WTC11 (cell line): ENCODE results near the gene STT3B. TPM values are rescaled to one million over a fixed set of nuclear protein-coding genes. Genes with fewer than 3 reads are reported as not detected.

ENCODE experiments used
- ATAC-seq: fragments of 200-7000 bp; cut with Tn5 transposase; 2 replicates; pipeline ENCODE4 v1.10.0; 2021; ENCODE audit warnings: mild to moderate bottlenecking, moderate library complexity
- CTCF ChIA-PET: fragments of 300-600 bp; sonication (Branson Sonifier 250); formaldehyde crosslinking; loops from one replicate; lab custom pipeline; 2021; ENCODE audit warnings: antibody characterized with exemption; lab: Charles Lee
- POLR2A ChIA-PET: fragments of 350-600 bp; sonication (Branson Sonifier 250); formaldehyde crosslinking; loops from one replicate; lab custom pipeline; 2021; ENCODE audit warnings: antibody characterized with exemption; lab: Charles Lee
- DNase-seq: peaks from one replicate; pipeline ENCODE4 v3.0.0; 2021; ENCODE audit warnings: low spot score
- H3K27ac Mint-ChIP-seq: 2 replicates; pipeline ENCODE4 v1.8.0; 2021; ENCODE audit warnings: mixed read lengths
- H3K27me3 Mint-ChIP-seq: 2 replicates; pipeline ENCODE4 v1.8.0; 2021; ENCODE audit warnings: low read depth, mild to moderate bottlenecking, moderate library complexity, mixed read lengths
- H3K36me3 Mint-ChIP-seq: 2 replicates; pipeline ENCODE4 v1.8.0; 2021; ENCODE audit warnings: mixed read lengths
- H3K4me1 Mint-ChIP-seq: 2 replicates; pipeline ENCODE4 v1.8.0; 2022; ENCODE audit warnings: mixed read lengths
- H3K4me3 Mint-ChIP-seq: 2 replicates; pipeline ENCODE4 v1.8.0; 2021; ENCODE audit warnings: mild to moderate bottlenecking, moderate library complexity, mixed read lengths
- H3K9me3 Mint-ChIP-seq: 2 replicates; pipeline ENCODE4 v1.8.0; 2021; ENCODE audit warnings: mixed read lengths
- ARID4B ChIP-seq: sonication (generic); formaldehyde crosslinking; IDR thresholded peaks from 2 replicates; pipeline ENCODE4 v1.8.0; 2023; ENCODE audit warnings: missing genetic modification reagents, mild to moderate bottlenecking, borderline replicate concordance
- CDX4 ChIP-seq: fragments of 250-450 bp; sonication (Bioruptor Pico); IDR thresholded peaks from 2 replicates; pipeline ENCODE4 v1.9.0; 2021; ENCODE audit warnings: moderate library complexity, mild to moderate bottlenecking, inconsistent platforms, borderline replicate concordance
- FOXK1 ChIP-seq: sonication (generic); formaldehyde crosslinking; IDR thresholded peaks from 2 replicates; pipeline ENCODE4 v1.8.0; 2022; ENCODE audit warnings: mild to moderate bottlenecking, moderate library complexity, missing genetic modification reagents
- HMGA2 ChIP-seq: fragments of 250-450 bp; sonication (Bioruptor Pico); IDR thresholded peaks from 2 replicates; pipeline ENCODE4 v1.4.0; 2021; ENCODE audit warnings: mild to moderate bottlenecking, moderate library complexity
- KAT7 ChIP-seq: sonication (generic); formaldehyde crosslinking; IDR thresholded peaks from 2 replicates; pipeline ENCODE4 v1.8.1; 2023; ENCODE audit warnings: missing genetic modification reagents, mild to moderate bottlenecking, borderline replicate concordance
- MXD4 ChIP-seq: fragments of 250-450 bp; sonication (Bioruptor Pico); IDR thresholded peaks from 2 replicates; pipeline ENCODE4 v1.8.0; 2021; ENCODE audit warnings: mild to moderate bottlenecking, moderate library complexity, borderline replicate concordance
- NFATC4 ChIP-seq: fragments of 250-450 bp; sonication (Bioruptor Pico); IDR thresholded peaks from 2 replicates; pipeline ENCODE4 v1.9.0; 2021; ENCODE audit warnings: mild to moderate bottlenecking
- PRDM15 ChIP-seq: sonication (generic); formaldehyde crosslinking; IDR thresholded peaks from 2 replicates; pipeline ENCODE4 v1.8.0; 2022; ENCODE audit warnings: missing genetic modification reagents
- SP1 ChIP-seq: sonication (generic); formaldehyde crosslinking; conservative IDR thresholded peaks from 2 replicates; pipeline ENCODE4 v1.8.1; 2022; ENCODE audit warnings: missing genetic modification reagents
- ZBTB21 ChIP-seq: sonication (generic); formaldehyde crosslinking; IDR thresholded peaks from 2 replicates; pipeline ENCODE4 v1.8.1; 2023; ENCODE audit warnings: mild to moderate bottlenecking, missing genetic modification reagents, borderline replicate concordance
- ZNF512 ChIP-seq: sonication (generic); formaldehyde crosslinking; IDR thresholded peaks from 2 replicates; pipeline ENCODE4 v1.8.1; 2022; ENCODE audit warnings: missing genetic modification reagents, borderline replicate concordance
- total RNA-seq: library from RNA; stranded (reverse); gene quantifications from 3 replicates; pipeline ENCODE4 v1.2.3, GENCODE V29; 2021
- TF ChIP-seq, protein P1 (sequence below): sonication (generic); formaldehyde crosslinking; IDR thresholded peaks from 2 replicates; pipeline ENCODE4 v1.8.1; 2023; ENCODE audit warnings: mild to moderate bottlenecking, missing genetic modification reagents
- TF ChIP-seq, protein P2 (sequence below): sonication (generic); formaldehyde crosslinking; IDR thresholded peaks from 2 replicates; pipeline ENCODE4 v1.8.1; 2022; ENCODE audit warnings: mild to moderate bottlenecking, moderate library complexity, missing genetic modification reagents

Gene STT3B
- total RNA-seq, 1 experiment from 2014 or later, result 103 TPM

- no peaks in the 10 kb centered on the region for H3K9me3 Mint-ChIP-seq
- H3K36me3 Mint-ChIP-seq, result no peaks in the 10 kb centered on the region
- H3K27me3 Mint-ChIP-seq, result no peaks in the 10 kb centered on the region
- TF ChIP-seq KAT7 (CRISPR knock-in tag) (no peak), PRDM15 (no peak), ZNF512 (CRISPR knock-in tag) (no peak), HMGA2 (CRISPR knock-in tag) (no peak), MXD4 (CRISPR knock-in tag) (no peak)
- TF ChIP-seq, protein P1, sequence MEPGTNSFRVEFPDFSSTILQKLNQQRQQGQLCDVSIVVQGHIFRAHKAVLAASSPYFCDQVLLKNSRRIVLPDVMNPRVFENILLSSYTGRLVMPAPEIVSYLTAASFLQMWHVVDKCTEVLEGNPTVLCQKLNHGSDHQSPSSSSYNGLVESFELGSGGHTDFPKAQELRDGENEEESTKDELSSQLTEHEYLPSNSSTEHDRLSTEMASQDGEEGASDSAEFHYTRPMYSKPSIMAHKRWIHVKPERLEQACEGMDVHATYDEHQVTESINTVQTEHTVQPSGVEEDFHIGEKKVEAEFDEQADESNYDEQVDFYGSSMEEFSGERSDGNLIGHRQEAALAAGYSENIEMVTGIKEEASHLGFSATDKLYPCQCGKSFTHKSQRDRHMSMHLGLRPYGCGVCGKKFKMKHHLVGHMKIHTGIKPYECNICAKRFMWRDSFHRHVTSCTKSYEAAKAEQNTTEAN (CRISPR knock-in tag), result no peak
- H3K27ac Mint-ChIP-seq, result no peak overlapping the region
- ATAC-seq (no peak), DNase-seq (no peak)
- CTCF ChIA-PET, result interaction anchor here (2.8 to 4.3 kb wide), 2 partner anchors 32 to 38 kb away, joined by 7 to 38 read pairs; no protein-coding TSS in a partner anchor
- POLR2A ChIA-PET, result no interaction called here
- no peak overlapping the region for H3K4me3 Mint-ChIP-seq
- peaks cover 13% of the 10 kb centered on the region for H3K4me1 Mint-ChIP-seq
Measured at GRCh38 chr3:31530039-31530959, 2.4 kb upstream of the STT3B start.

GRCh38 chr3:31530960-31531335 lies 1.8 kb upstream of the STT3B start:
- no peaks in the 10 kb centered on the region for H3K9me3 Mint-ChIP-seq

More at GRCh38 chr3:31530960-31531335, 1.8 kb upstream of the STT3B start:
- Mint-ChIP-seq H3K4me3 (no peak overlapping the region), H3K27ac (no peak overlapping the region), H3K27me3 (no peaks in the 10 kb centered on the region), H3K36me3 (no peaks in the 10 kb centered on the region), H3K4me1 (peaks cover 15% of the 10 kb centered on the region)
- ChIA-PET CTCF (interaction anchor here (1.4 to 4.3 kb wide), 5 partner anchors 20 to 38 kb away, joined by 3 to 38 read pairs (median 7); no protein-coding TSS in a partner anchor), POLR2A (interaction anchor here (0.6 to 0.9 kb wide), 2 partner anchors 32 to 293 kb away, joined by 3 read pairs; no protein-coding TSS in a partner anchor)
- TF ChIP-seq SP1 (CRISPR knock-in tag), result no peak
- TF ChIP-seq, protein P2, sequence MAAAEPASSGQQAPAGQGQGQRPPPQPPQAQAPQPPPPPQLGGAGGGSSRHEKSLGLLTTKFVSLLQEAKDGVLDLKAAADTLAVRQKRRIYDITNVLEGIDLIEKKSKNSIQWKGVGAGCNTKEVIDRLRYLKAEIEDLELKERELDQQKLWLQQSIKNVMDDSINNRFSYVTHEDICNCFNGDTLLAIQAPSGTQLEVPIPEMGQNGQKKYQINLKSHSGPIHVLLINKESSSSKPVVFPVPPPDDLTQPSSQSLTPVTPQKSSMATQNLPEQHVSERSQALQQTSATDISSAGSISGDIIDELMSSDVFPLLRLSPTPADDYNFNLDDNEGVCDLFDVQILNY, result no peak
- no peak for TF ChIP-seq ARID4B (CRISPR knock-in tag)
- TF ChIP-seq FOXK1 (CRISPR knock-in tag), result no peak
- TF ChIP-seq NFATC4 (CRISPR knock-in tag), result no peak
- no peak for TF ChIP-seq CDX4 (CRISPR knock-in tag)
- no peak for TF ChIP-seq ZBTB21 (CRISPR knock-in tag)
- TF ChIP-seq, protein P1 (CRISPR knock-in tag), result no peak
- TF ChIP-seq, all 79 proteins: peak for 0
- ATAC-seq, result no peak
- no peak for DNase-seq
